IPS-18a (cell line): ENCODE data around the gene NDUFAB1.

Experiments used
- H3K27ac ChIP-seq: one replicate; pipeline ENCODE4 v1.5.1; 2013; ENCODE audit warnings: low read length
- H3K27me3 ChIP-seq: one replicate; pipeline ENCODE4 v1.6.1; 2013; ENCODE audit warnings: mild to moderate bottlenecking, low read length; ENCODE audit not compliant: control insufficient read depth, insufficient read depth
- H3K36me3 ChIP-seq: one replicate; pipeline ENCODE4 v1.6.1; 2013; ENCODE audit warnings: low read depth, low read length; ENCODE audit not compliant: control insufficient read depth
- H3K4me1 ChIP-seq: one replicate; pipeline ENCODE4 v1.6.1; 2013; ENCODE audit warnings: low read depth, low read length; ENCODE audit not compliant: control insufficient read depth
- H3K4me3 ChIP-seq: one replicate; pipeline ENCODE4 v1.5.1; 2013; ENCODE audit warnings: low read length
- H3K9ac ChIP-seq: one replicate; pipeline ENCODE4 v1.6.1; 2013; ENCODE audit warnings: mild to moderate bottlenecking, low read length, moderate library complexity
- H3K9me3 ChIP-seq: one replicate; pipeline ENCODE4 v1.6.1; 2013; ENCODE audit warnings: low read depth, low read length; ENCODE audit not compliant: control insufficient read depth

The NDUFAB1 gene

GRCh38 chr16:23581764-23582163 is 14.4 kb downstream of the NDUFAB1 start:
- Histone ChIP-seq H3K4me3 (no peak overlapping the region), H3K27ac (no peak overlapping the region), H3K36me3 (peaks cover 51% of the 10 kb centered on the region), H3K27me3 (no peaks in the 10 kb centered on the region), H3K4me1 (no peaks in the 10 kb centered on the region), H3K9me3 (no peaks in the 10 kb centered on the region), H3K9ac (no peak overlapping the region)

GRCh38 chr16:23580391-23580790 is 15.7 kb downstream of the NDUFAB1 start:
- Histone ChIP-seq H3K4me3 (no peak overlapping the region), H3K36me3 (peaks cover 42% of the 10 kb centered on the region), H3K9ac (no peak overlapping the region), H3K27ac (no peak overlapping the region), H3K4me1 (no peaks in the 10 kb centered on the region), H3K27me3 (no peaks in the 10 kb centered on the region), H3K9me3 (no peaks in the 10 kb centered on the region)

GRCh38 chr16:23579371-23579770 is 16.7 kb downstream of the NDUFAB1 start:
- Histone ChIP-seq H3K27ac (no peak overlapping the region), H3K4me1 (no peaks in the 10 kb centered on the region), H3K27me3 (no peaks in the 10 kb centered on the region), H3K9me3 (no peaks in the 10 kb centered on the region), H3K9ac (no peak overlapping the region), H3K4me3 (no peak overlapping the region), H3K36me3 (peaks cover 31% of the 10 kb centered on the region)

- H3K27me3 ChIP-seq, result no peaks in the 10 kb centered on the region
- no peaks in the 10 kb centered on the region for H3K9me3 ChIP-seq
- no peak overlapping the region for H3K4me3 ChIP-seq
- H3K4me1 ChIP-seq, result no peaks in the 10 kb centered on the region
- no peak overlapping the region for H3K27ac ChIP-seq
- H3K36me3 ChIP-seq, result peaks cover 30% of the 10 kb centered on the region
- no peak overlapping the region for H3K9ac ChIP-seq
These were observed 17.9 kb downstream of the NDUFAB1 start for GRCh38 chr16:23578101-23578830.

- Histone ChIP-seq H3K27me3 (no peaks in the 10 kb centered on the region), H3K9me3 (no peaks in the 10 kb centered on the region), H3K4me3 (no peak overlapping the region), H3K27ac (no peak overlapping the region), H3K36me3 (peaks cover 36% of the 10 kb centered on the region), H3K4me1 (no peaks in the 10 kb centered on the region), H3K9ac (no peak overlapping the region)
These were observed 18.6 kb downstream of the NDUFAB1 start for GRCh38 chr16:23577493-23577892.

- Histone ChIP-seq H3K36me3 (peaks cover 36% of the 10 kb centered on the region), H3K27ac (no peak overlapping the region), H3K4me3 (no peak overlapping the region), H3K4me1 (no peaks in the 10 kb centered on the region), H3K27me3 (no peaks in the 10 kb centered on the region), H3K9ac (no peak overlapping the region), H3K9me3 (no peaks in the 10 kb centered on the region)
These were observed 20.3 kb downstream of the NDUFAB1 start for GRCh38 chr16:23575834-23576233.

GRCh38 chr16:23573817-23574216 is 22.3 kb downstream of the NDUFAB1 start:
- Histone ChIP-seq H3K27me3 (no peaks in the 10 kb centered on the region), H3K4me1 (no peaks in the 10 kb centered on the region), H3K9me3 (no peaks in the 10 kb centered on the region), H3K36me3 (peaks cover 39% of the 10 kb centered on the region), H3K4me3 (no peak overlapping the region), H3K27ac (no peak overlapping the region), H3K9ac (no peak overlapping the region)

- Histone ChIP-seq H3K27me3 (no peaks in the 10 kb centered on the region), H3K27ac (no peak overlapping the region), H3K9ac (no peak overlapping the region), H3K4me3 (no peak overlapping the region), H3K36me3 (peaks cover 47% of the 10 kb centered on the region), H3K9me3 (no peaks in the 10 kb centered on the region), H3K4me1 (no peaks in the 10 kb centered on the region)
These were observed 23.7 kb downstream of the NDUFAB1 start for GRCh38 chr16:23572394-23572793.

- no peak overlapping the region for H3K9ac ChIP-seq
- H3K27ac ChIP-seq, result no peak overlapping the region
- no peaks in the 10 kb centered on the region for H3K27me3 ChIP-seq
- H3K4me3 ChIP-seq, result no peak overlapping the region
- no peaks in the 10 kb centered on the region for H3K4me1 ChIP-seq
- no peaks in the 10 kb centered on the region for H3K9me3 ChIP-seq
- H3K36me3 ChIP-seq, result peaks cover 52% of the 10 kb centered on the region
These were observed 24.2 kb downstream of the NDUFAB1 start for GRCh38 chr16:23571895-23572294.

- H3K36me3 ChIP-seq, result peaks cover 57% of the 10 kb centered on the region
- no peak overlapping the region for H3K27ac ChIP-seq
- no peaks in the 10 kb centered on the region for H3K4me1 ChIP-seq
- H3K4me3 ChIP-seq, result no peak overlapping the region
- H3K27me3 ChIP-seq, result no peaks in the 10 kb centered on the region
- H3K9ac ChIP-seq, result no peak overlapping the region
- no peaks in the 10 kb centered on the region for H3K9me3 ChIP-seq
These were observed 25.0 kb downstream of the NDUFAB1 start for GRCh38 chr16:23570992-23571632.

- Histone ChIP-seq H3K9ac (no peak overlapping the region), H3K27me3 (no peaks in the 10 kb centered on the region), H3K4me3 (no peak overlapping the region), H3K27ac (no peak overlapping the region), H3K9me3 (no peaks in the 10 kb centered on the region), H3K36me3 (peaks cover 78% of the 10 kb centered on the region), H3K4me1 (no peaks in the 10 kb centered on the region)
These were observed 28.5 kb downstream of the NDUFAB1 start for GRCh38 chr16:23567602-23568001.

GRCh38 chr16:23566724-23567123 is 29.4 kb downstream of the NDUFAB1 start:
- Histone ChIP-seq H3K27me3 (no peaks in the 10 kb centered on the region), H3K36me3 (peaks cover 80% of the 10 kb centered on the region), H3K4me3 (no peak overlapping the region), H3K4me1 (no peaks in the 10 kb centered on the region), H3K27ac (no peak overlapping the region), H3K9ac (no peak overlapping the region), H3K9me3 (no peaks in the 10 kb centered on the region)
